Panc1 (cell line): ENCODE data around the gene NCKAP1. TPM values are rescaled to one million over a fixed set of nuclear protein-coding genes. Genes with fewer than 3 reads are reported as not detected.
A peak's percentile ranks its signal among the peaks of the same experiment; 100 is the strongest.

Experiments
- ATAC-seq: fragments of 200-7000 bp; cut with Tn5 transposase; 2 replicates; pipeline ENCODE4 v1.9.1; 2020; ENCODE audit warnings: mild to moderate bottlenecking, moderate library complexity
- BruUV-seq: library from RNA; stranded (reverse); fragments of 400-500 nt; replicated peaks from 2 replicates; lab custom pipeline; 2021; lab: Mats Ljungman, UMichigan
- CTCF ChIA-PET: fragments of 300-600 bp; sonication (Branson Sonifier 250); formaldehyde crosslinking; loops from one replicate; lab custom pipeline; 2022; ENCODE audit warnings: antibody characterized with exemption; lab: Charles Lee
- POLR2A ChIA-PET: fragments of 300-600 bp; sonication (Branson Sonifier 250); formaldehyde crosslinking; loops from one replicate; lab custom pipeline; 2022; ENCODE audit warnings: antibody characterized with exemption; lab: Charles Lee
- DNase-seq: peaks from one replicate; pipeline ENCODE4 v3.0.0-alpha.2; 2010; ENCODE audit warnings: low read depth, low spot score
- H3K27ac ChIP-seq: 2 replicates; pipeline ENCODE4 v1.5.1; 2011; ENCODE audit warnings: mild to moderate bottlenecking, low read length, inconsistent platforms
- H3K27me3 ChIP-seq: fragments of 200-500 bp; sonication (Bioruptor generic); 2 replicates; pipeline ENCODE4 v1.6.0; 2014; ENCODE audit warnings: low read length, inconsistent platforms; ENCODE audit not compliant: control insufficient read depth, insufficient read depth
- H3K36me3 ChIP-seq: fragments of 200-500 bp; sonication (Bioruptor generic); 2 replicates; pipeline ENCODE4 v1.5.1; 2014; ENCODE audit warnings: inconsistent platforms, mild to moderate bottlenecking, low read length, moderate library complexity; ENCODE audit not compliant: control insufficient read depth, insufficient read depth
- H3K4me1 ChIP-seq: 2 replicates; pipeline ENCODE4 v1.5.1; 2011; ENCODE audit warnings: inconsistent platforms, mild to moderate bottlenecking, low read length, moderate library complexity; ENCODE audit not compliant: control insufficient read depth, insufficient read depth
- H3K4me3 ChIP-seq, 2 experiments: 2 replicates each; pipeline ENCODE4 v1.5.1; 2011 to 2012; ENCODE audit warnings: low read depth in 2 of 2, low read length in 2 of 2, mild to moderate bottlenecking in 2 of 2, inconsistent platforms in 1 of 2, moderate library complexity in 1 of 2
- H3K9me3 ChIP-seq: fragments of 200-500 bp; sonication (Bioruptor generic); 2 replicates; pipeline ENCODE4 v1.5.1; 2014; ENCODE audit warnings: low read depth, mild to moderate bottlenecking, inconsistent platforms, low read length, moderate library complexity; ENCODE audit not compliant: control insufficient read depth, insufficient read depth
- CTCF ChIP-seq: fragments of 450-650 bp; IDR thresholded peaks from 2 replicates; pipeline ENCODE4 v1.5.1; 2017; ENCODE audit warnings: mild to moderate bottlenecking
- POLR2AphosphoS5 ChIP-seq: IDR thresholded peaks from 2 replicates; pipeline ENCODE4 v1.6.1; 2012; ENCODE audit warnings: mild to moderate bottlenecking, low read depth, low read length, moderate library complexity
- REST ChIP-seq, 2 experiments: IDR thresholded peaks; 2 replicates each; pipeline ENCODE4 v1.6.1; 2011 to 2012; ENCODE audit warnings: low read depth in 2 of 2, control low read depth in 1 of 2, low read length in 1 of 2, mild to moderate bottlenecking in 1 of 2, moderate library complexity in 1 of 2; ENCODE audit not compliant: insufficient read depth in 1 of 2
- SIN3A ChIP-seq: IDR thresholded peaks from 2 replicates; pipeline ENCODE4 v1.6.1; 2012; ENCODE audit warnings: low read depth, mild to moderate bottlenecking, low read length, moderate library complexity, borderline replicate concordance; ENCODE audit not compliant: insufficient read depth
- TCF7L2 ChIP-seq: IDR thresholded peaks from 2 replicates; pipeline ENCODE4 v1.6.1; 2011; ENCODE audit warnings: mild to moderate bottlenecking, low read depth, low read length, inconsistent platforms
- in situ Hi-C: cut with HindIII; loops from 2 replicates; pipeline ENCODE4 v1.10.0; 2016; ENCODE audit warnings: low sequenced_read_pairs, low pct_unique_long_range_greater_than_20kb
- intact Hi-C: fragments of 100-400 bp; cut with micrococcal nuclease; formaldehyde crosslinking; loops from one replicate; pipeline ENCODE4 v1.10.0; 2022; ENCODE audit not compliant: unreplicated experiment
- total RNA-seq: library from RNA; stranded (reverse); gene quantifications from one replicate; pipeline ENCODE4 v1.2.1, GENCODE V29; 2021; ENCODE audit not compliant: unreplicated experiment

The NCKAP1 gene
- total RNA-seq, 1 experiment from 2014 or later = 174 TPM

- no peaks in the 10 kb centered on the region for H3K27me3 ChIP-seq
- ATAC-seq (peak; percentile 71), DNase-seq (no peak)
- H3K4me3 ChIP-seq = no peak overlapping the region
- in situ Hi-C loops (no loop called here), intact Hi-C loops (loop anchor here (10.0 kb wide), 1 partner anchor 215 kb away; no protein-coding TSS in a partner anchor)
- TF ChIP-seq TCF7L2 (no peak), POLR2AphosphoS5 (no peak), CTCF (no peak; the same call in 1 of the 2 replicates), SIN3A (no peak), REST (IDR thresholded peaks at IDR 0.05; ENCODE audit: insufficient read depth in 1 of 2, low read depth in 2 of 2, low read length in 1 of 2) (no peak)
- no peaks in the 10 kb centered on the region for H3K9me3 ChIP-seq
- H3K36me3 ChIP-seq = peaks cover 75% of the 10 kb centered on the region
- ChIA-PET POLR2A (no interaction called here), CTCF (interaction anchor here (0.5 to 1.3 kb wide), 8 partner anchors 12 to 296 kb away, joined by 3 to 6 read pairs (median 3); no protein-coding TSS in a partner anchor)
- H3K27ac ChIP-seq = no peak overlapping the region
- no peaks in the 10 kb centered on the region for H3K4me1 ChIP-seq
- no TSS peak for BruUV-seq
Observed at GRCh38 chr2:182980115-182980514, 58.1 kb downstream of the NCKAP1 start.

GRCh38 chr2:182977463-182977862 is 60.8 kb downstream of the NCKAP1 start:
- TF ChIP-seq SIN3A (no peak), TCF7L2 (no peak), CTCF (no peak), REST (IDR thresholded peaks at IDR 0.05; ENCODE audit: insufficient read depth in 1 of 2, low read depth in 2 of 2, low read length in 1 of 2) (no peak)
- intact Hi-C loops = no loop called here
- Histone ChIP-seq H3K4me3 (no peak overlapping the region), H3K27me3 (no peaks in the 10 kb centered on the region), H3K4me1 (no peaks in the 10 kb centered on the region), H3K36me3 (peaks cover 56% of the 10 kb centered on the region), H3K27ac (no peak overlapping the region), H3K9me3 (no peaks in the 10 kb centered on the region)
- DNase-seq (no peak), ATAC-seq (no peak)
- in situ Hi-C loops = no loop called here
- CTCF ChIA-PET = no interaction called here
- POLR2A ChIA-PET = no interaction called here
- BruUV-seq = no TSS peak
